HL-60 (cell line): ENCODE measurements around the gene DIAPH3.

Experiments used
- DNase-seq, 2 experiments: peaks; one replicate each; pipeline ENCODE4 v3.0.0-alpha.2; 2010 to 2020; ENCODE audit warnings: low read depth in 1 of 2, low spot score in 1 of 2
- H3K27ac ChIP-seq: fragments of 250-450 bp; sonication (Bioruptor Pico); replicated peaks from 2 replicates; pipeline ENCODE4 v1.5.1; 2020; ENCODE audit warnings: mild to moderate bottlenecking, moderate library complexity
- H3K27me3 ChIP-seq: fragments of 250-450 bp; sonication (Bioruptor Pico); 2 replicates; pipeline ENCODE4 v1.5.1; 2021; ENCODE audit warnings: mild to moderate bottlenecking, moderate library complexity; ENCODE audit not compliant: insufficient read depth, poor library complexity, severe bottlenecking
- H3K4me3 ChIP-seq: replicated peaks from 2 replicates; pipeline ENCODE4 v1.5.1; 2011; ENCODE audit warnings: mild to moderate bottlenecking, control low read depth, low read length; ENCODE audit not compliant: insufficient read depth
- CTCF ChIP-seq: IDR thresholded peaks from one replicate; pipeline ENCODE4 v1.5.1; 2011; ENCODE audit warnings: low read length, control low read depth, inconsistent platforms; ENCODE audit not compliant: insufficient read depth
- GABPA ChIP-seq: IDR thresholded peaks from 2 replicates; pipeline ENCODE4 v1.6.1; 2012; ENCODE audit warnings: low read depth
- POLR2AphosphoS5 ChIP-seq: IDR thresholded peaks from 2 replicates; pipeline ENCODE4 v1.6.1; 2012; ENCODE audit warnings: low read depth
- REST ChIP-seq: IDR thresholded peaks from 2 replicates; pipeline ENCODE4 v1.6.1; 2012; ENCODE audit warnings: low read depth; ENCODE audit not compliant: insufficient replicate concordance
- SPI1 ChIP-seq: IDR thresholded peaks from 2 replicates; pipeline ENCODE4 v1.6.1; 2012; ENCODE audit warnings: low read depth, mild to moderate bottlenecking, borderline replicate concordance

The DIAPH3 gene

GRCh38 chr13:60108589-60108988, 55.1 kb downstream of the DIAPH3 start:
- TF ChIP-seq POLR2AphosphoS5: no peak
- TF ChIP-seq CTCF: no peak

GRCh38 chr13:60099631-60100420, 63.9 kb downstream of the DIAPH3 start:
- Histone ChIP-seq H3K27me3 (no peaks in the 10 kb centered on the region), H3K4me3 (no peak overlapping the region), H3K27ac (no peak overlapping the region)
- no peak for DNase-seq
- TF ChIP-seq GABPA: no peak
- no peak for TF ChIP-seq REST
- no peak for TF ChIP-seq CTCF
- no peak for TF ChIP-seq SPI1
- TF ChIP-seq POLR2AphosphoS5: no peak

More at GRCh38 chr13:60108589-60108988, 55.1 kb downstream of the DIAPH3 start:
- Histone ChIP-seq H3K27me3 (no peaks in the 10 kb centered on the region), H3K4me3 (no peak overlapping the region), H3K27ac (no peak overlapping the region)
- DNase-seq: no peak

GRCh38 chr13:60095300-60095699, 68.4 kb downstream of the DIAPH3 start:
- H3K27me3 ChIP-seq: no peaks in the 10 kb centered on the region
- H3K27ac ChIP-seq: no peak overlapping the region
- no peak for DNase-seq
- no peak overlapping the region for H3K4me3 ChIP-seq
- no peak for TF ChIP-seq REST
- no peak for TF ChIP-seq GABPA
- no peak for TF ChIP-seq CTCF
- no peak for TF ChIP-seq POLR2AphosphoS5
- no peak for TF ChIP-seq SPI1
